ENCODE results near the gene RAD9B.
A peak's percentile ranks its signal among the peaks of the same experiment; 100 is the strongest.
"Not testable (repeated sequence)": the region's sequence is repeated elsewhere in the genome, so short reads cannot be mapped to it uniquely, and the experiment has no call there.

RAD9B gene

DNA sequence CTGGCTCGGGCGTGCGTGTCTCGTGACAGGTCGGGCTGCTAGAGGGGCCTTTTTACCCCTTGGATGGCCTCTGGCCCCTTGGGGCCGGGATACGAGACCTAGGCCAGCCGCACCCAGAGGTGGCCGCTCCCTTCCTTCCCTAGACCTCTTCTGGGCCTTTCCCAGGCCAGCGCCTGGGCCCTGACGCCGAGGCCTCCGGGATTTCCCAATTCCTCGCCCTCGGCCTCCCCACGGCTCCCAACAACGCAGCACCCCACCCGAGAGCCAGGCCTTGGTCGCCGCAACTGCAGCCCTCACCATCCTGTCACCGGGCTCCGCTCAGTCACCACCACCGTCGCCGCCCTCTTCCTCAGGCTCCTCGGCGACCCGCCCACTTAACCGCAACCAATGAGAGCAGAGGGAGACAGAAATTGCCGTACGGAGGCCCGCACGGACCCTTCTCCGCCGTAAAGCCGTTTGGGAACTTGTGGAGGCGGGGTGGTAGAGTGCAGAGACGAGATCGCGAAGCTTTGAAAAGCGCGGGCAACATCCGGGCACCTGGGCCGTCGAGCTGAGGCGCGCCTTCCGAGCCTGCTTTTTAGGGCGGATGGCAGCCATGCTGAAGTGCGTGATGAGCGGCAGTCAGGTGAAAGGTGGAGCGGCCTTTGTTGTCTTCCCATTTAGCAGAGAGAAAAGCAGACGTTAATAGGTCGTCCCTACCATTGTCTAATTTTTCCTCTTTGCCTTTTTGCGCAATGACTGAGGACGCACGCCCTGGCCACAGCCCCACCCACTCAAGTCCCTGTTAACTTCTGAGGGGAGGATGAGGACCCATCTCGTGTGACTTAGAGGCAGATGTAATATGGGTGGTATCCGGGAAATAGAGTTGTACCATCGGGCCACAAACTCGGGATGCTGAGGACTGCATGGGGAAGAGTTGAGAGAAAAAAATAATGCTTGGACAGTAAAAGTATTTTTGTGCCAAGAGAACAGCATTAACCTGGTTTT is at the start of gene RAD9B, which contains the start of gene VPS29:
RAD9B (plus strand) TSS at position 580 of the 987 bp plus-strand sequence; CDS start at position 587, 7 bp downstream.
VPS29 (minus strand) TSS at position 360 of the 987 bp plus-strand sequence; CDS start at position 300, 60 bp downstream.
- DNase-seq (ENCODE audit: low read depth), result peak; percentile 97

DNA sequence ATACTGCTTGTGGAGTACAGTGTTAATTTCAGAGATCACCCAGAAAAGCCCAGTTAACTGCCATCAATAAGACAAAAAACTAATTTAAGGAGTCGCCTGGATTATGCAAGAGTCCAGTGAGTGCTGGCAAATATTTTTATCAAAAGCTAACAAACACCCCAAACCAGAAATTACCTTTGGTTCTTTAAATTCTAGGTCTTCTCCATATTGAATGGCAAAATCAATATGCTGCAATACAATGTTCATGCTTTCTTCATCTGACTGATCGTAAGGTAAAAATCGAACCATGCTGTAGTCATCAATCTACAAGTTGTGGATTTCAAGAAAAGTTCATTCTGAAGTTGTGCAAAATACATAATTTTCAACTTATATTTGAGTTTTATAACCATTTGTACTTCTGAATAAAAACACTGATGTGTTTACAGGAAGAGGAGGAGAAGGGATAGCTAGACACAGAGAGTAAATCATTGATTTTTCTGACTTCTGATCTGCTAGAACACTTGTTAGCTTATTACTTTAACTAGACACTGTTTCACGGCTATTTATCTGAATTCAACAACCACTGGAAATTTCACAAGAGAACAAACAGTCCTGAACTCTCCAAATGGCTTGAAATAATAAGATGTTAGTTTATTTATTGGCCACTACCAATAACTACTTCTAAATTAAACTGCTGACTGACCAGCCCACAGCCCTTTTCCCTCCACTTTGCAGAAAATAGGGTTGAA is 48.4 kb upstream of the RAD9B start:
- no peak for DNase-seq (ENCODE audit: low read depth)

DNA sequence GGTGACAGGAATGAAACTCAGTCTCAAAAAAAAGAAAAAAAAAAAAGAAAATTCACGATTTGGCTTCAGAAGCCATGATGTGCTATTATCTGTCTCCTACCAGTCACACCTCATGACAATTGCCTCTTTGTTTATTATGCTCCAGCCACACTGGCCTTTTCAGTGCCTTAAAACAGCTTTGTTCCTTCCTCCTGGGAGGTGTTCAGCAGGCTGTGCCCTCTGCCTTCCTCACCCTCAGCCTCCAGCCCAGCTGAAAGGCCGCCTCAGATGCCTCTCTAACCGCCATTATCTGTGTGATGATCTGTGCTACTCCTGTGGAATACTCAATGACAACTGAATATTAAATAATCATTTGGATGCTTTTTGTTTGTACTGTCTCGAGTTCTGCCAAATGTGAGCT is 43.4 kb upstream of the RAD9B start:
- no peak for DNase-seq (ENCODE audit: low read depth)

DNA sequence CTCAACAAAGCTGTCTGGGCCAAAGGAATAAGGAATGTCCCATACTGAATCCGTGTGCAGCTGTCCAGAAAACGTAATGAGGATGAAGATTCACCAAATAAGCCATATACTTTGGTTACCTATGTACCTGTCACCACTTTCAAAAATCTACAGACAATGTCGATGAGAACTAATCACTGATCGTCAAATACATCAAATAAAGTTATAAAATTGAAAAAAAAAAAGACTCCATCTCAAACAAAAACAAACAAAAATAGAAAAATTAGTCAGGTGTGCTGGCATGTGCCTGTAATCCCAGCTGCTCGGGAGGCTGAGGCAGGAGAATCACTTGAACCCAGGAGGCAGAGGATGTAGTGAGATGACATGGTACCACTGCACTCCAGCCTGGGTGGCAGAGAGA is 40.9 kb upstream of the RAD9B start:
- not testable (repeated sequence) for DNase-seq (ENCODE audit: low read depth)

DNA sequence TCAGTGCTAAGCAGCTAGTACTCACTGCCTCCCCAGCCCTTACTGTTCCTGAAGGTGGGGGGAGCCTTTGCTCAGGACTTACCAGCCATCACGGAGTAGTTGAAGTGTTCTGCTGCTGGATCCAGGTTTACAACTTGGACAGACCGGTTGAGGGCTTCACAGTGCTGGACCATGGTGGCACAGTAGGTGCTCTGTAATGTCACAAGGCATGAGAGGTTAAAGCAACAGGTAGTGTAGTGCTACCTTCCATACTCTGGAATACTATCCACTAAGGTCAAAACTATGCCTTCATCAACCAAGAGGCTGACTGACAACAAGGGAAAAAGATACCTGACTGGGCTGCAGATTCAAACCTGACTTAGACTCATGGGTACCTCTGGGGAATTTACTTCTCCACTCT is 37.1 kb upstream of the RAD9B start:
- DNase-seq (ENCODE audit: low read depth), result no peak

GRCh38 chr12:110465765-110466164 is 36.4 kb upstream of the RAD9B start:
- DNase-seq (ENCODE audit: low read depth), result not testable (repeated sequence)

DNA sequence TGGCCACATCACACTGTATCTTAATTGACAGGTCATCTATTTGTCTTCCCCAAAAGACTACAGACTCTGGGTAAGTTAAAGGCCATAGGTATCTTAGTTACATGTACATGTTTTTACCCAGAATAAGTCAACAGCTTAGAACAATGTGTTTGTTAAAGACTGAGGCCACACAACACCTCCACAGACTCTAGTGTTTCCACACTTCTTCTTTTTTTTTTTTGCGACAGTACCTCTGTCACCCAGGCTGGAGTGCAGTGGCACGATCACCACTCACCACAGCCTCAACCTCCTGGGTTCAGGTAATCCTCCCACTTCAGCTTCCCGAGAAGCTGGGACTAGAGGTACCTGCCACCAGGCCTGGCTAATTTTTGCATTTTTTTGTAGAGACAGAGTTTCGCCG is 35.3 kb upstream of the RAD9B start:
- DNase-seq (ENCODE audit: low read depth), result no peak

GRCh38 chr12:110467847-110468213 is 34.3 kb upstream of the RAD9B start:
- DNase-seq (ENCODE audit: low read depth), result no peak

DNA sequence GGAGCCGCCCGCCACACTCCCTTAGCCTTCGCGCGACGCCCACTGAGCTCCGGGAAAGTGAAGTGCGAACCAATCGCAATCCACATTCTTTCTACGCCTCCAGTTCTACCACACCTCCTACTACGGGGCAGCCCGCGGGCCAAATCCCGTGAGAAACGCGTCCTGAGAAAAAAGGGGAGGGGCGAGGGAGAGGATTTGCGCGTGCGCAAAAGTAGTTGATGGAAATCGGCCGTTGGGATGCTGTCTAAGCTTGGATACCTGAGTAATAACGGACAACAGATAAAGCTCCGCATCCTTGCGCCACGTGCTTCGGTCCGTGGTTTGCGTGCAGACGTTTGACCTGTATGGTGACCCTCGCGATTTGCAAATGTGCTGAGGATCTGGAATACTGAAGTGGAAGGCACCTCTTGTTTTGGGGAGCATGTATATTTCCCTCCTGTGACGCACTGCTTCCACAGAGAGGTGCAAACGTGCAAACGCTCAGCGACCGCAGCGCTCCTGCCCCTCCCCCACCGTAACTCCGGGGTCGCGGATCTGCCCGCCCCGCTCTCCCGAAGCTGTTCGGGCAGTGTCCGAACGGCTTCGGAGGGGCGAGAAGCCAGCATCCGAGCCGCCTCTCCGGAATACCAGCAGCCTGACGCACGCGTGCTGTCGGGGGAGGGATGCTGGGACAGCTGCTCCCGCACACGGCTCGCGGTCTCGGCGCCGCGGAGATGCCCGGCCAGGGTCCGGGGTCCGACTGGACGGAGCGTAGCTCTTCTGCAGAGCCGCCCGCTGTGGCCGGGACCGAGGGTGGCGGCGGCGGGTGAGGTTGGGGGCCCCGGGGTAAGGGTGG is 33.7 kb upstream of the RAD9B start, which contains the start of the genes FAM216A and GPN3:
FAM216A (plus strand) TSS at position 632 of the 835 bp plus-strand sequence; CDS start at position 663, 31 bp downstream.
GPN3 (minus strand) TSS at position 44 of the 835 bp plus-strand sequence. CDS start 54 bp downstream, outside the sequence.
- DNase-seq (ENCODE audit: low read depth), result peak; percentile 89

DNA sequence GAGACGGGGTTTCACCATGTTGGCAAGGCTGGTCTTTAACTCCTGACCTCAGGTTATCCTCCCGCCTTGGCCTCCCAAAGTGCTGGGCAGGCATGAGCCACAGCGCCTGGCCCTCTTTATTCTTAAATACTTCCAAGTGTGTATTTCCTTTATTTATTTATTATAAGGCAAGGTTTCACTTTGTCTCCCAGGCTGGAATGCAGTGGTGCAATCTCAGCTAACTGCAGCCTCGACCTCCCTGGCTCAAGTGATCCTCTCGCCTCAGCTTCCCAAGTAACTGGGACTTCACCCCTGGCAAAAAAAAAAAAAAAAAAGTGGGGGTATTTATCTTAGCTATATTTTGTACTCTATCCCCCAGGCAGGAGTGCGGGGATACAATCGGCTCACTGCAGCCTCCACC is 26.7 kb upstream of the RAD9B start:
- no peak for DNase-seq (ENCODE audit: low read depth)

- no peak for DNase-seq (ENCODE audit: low read depth)
Measured at GRCh38 chr12:110498984-110499706, 3.0 kb upstream of the RAD9B start.

- DNase-seq (ENCODE audit: low read depth), result no peak
Measured at GRCh38 chr12:110501399-110501751, 756 bp upstream of the RAD9B start.

- DNase-seq (ENCODE audit: low read depth), result no peak
Measured at GRCh38 chr12:110503432-110503831, 1.3 kb downstream of the RAD9B start.

DNA sequence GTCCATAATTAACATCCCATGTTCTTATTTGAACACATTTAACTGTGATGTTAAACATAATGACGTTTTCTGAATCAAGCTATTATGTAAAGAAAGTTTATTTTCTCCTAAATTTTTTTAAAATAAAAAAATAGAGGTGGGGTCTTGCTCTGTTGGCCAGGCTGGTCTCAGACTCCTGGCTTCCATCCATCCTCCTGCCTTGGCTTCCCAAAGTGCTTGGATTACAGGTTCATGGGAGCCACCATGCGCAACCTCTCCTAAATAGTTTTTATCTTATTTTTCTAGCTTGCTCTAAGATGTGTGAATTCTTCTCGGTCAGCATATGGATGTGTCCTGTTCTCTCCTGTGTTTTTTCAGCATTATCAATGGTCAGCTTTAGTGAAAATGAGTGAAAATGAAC is 3.2 kb downstream of the RAD9B start:
- no peak for DNase-seq (ENCODE audit: low read depth)

DNA sequence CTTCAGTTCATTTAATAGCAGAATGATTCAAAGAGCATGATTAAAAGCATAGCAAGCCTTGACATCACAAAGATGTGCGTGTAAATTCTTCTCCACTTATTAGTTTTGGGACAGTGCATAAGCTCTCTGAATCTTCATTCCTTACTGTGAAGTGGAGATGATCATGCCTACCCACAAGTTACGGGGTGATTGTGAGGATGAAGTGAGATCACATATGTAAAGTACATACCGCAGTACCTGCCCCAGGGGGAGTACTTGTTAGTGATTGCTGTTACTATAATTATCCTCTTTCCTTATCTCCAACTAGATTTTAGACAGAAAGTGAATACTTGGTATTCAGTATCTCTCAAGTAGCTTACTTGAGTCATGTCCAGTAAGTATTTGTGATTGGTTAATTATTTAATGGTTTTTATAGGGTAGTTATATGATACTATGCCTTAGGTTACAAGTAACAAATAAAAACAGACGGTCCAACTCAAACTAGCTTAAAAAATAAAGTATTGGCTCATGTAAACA is 6.0 kb downstream of the RAD9B start:
- DNase-seq (ENCODE audit: low read depth), result no peak

DNA sequence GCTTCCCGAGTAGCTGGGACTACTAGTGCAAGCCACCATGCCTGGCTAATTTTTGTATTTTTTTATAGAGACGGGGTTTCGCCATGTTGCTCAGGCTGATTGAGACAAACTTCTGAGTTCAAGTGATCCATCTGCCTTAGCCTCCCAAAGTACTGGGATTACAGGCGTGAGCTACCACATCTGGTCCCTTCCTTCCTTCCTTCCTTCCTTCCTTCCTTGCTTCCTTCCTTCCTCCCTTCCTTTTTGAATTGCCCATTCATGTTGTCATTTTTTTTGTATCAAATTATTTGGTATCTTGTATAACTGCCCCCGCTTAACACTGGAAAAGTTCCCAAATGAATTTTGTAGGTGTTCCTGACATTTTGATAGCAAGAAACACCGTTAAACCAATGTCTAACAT is 11.7 kb downstream of the RAD9B start:
- DNase-seq (ENCODE audit: low read depth), result no peak

- no peak for DNase-seq (ENCODE audit: low read depth)
Measured at GRCh38 chr12:110514363-110514762, 12.2 kb downstream of the RAD9B start.

DNA sequence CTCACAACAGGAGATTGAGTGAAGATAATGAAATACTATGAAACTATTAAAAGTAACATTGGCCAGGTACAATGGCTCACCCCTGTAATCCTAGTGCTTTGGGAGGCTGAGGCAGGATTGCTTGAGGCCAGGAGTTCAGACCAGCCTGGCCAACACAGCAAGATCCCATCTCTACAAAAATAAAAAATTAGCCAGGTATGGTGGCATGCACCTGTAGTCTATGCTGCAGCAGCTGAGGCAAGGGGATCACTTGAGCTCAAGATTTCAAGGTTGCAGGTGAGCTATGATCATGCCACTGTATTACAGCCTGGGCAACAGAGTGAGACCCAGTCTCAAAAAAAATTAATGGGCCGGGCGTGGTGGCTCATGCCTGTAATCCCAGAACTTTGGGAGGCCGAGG is 14.9 kb downstream of the RAD9B start:
- DNase-seq (ENCODE audit: low read depth), result no peak

DNA sequence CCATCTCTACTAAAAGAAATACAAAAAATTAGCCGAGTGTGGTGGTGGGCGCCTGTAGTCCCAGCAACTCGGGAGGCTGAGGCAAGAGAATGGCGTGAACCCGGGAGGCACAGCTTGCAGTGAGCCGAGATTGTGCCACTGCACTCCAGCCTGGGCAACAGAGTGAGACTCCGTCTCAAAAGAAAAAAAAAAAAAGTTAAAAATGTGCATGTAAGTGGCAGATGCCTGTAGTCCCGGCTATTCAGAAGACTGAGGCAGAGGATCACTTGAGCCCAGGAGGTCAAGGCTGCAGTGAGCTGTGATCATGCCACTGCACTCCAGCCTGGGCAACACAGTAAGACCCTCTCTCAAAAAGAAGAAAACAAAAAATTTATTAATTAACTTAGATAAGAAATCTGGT is 15.9 kb downstream of the RAD9B start:
- not testable (repeated sequence) for DNase-seq (ENCODE audit: low read depth)

- not testable (repeated sequence) for DNase-seq (ENCODE audit: low read depth)
Measured at GRCh38 chr12:110520876-110521712, 19.0 kb downstream of the RAD9B start.

Measured in stimulated activated CD8-positive, alpha-beta memory T cell treated with anti-CD3 and anti-CD28 coated beads, Interleukin-7, amount 100 ng/mL, for 24 hours (primary cell).